ES-I3 (cell line): ENCODE measurements around the gene CDC14B.
"Not testable (repeated sequence)": the region's sequence is repeated elsewhere in the genome, so short reads cannot be mapped to it uniquely, and the experiment has no call there.

ENCODE experiments used
- H3K36me3 ChIP-seq: 2 replicates; pipeline ENCODE4 v1.6.1; 2013; ENCODE audit warnings: mild to moderate bottlenecking, low read length, control low read depth, moderate library complexity; ENCODE audit not compliant: insufficient read depth
- H3K4me1 ChIP-seq: 2 replicates; pipeline ENCODE4 v1.6.1; 2013; ENCODE audit warnings: mild to moderate bottlenecking, control low read depth, low read length; ENCODE audit not compliant: insufficient read depth
- H3K9ac ChIP-seq: 2 replicates; pipeline ENCODE4 v1.6.1; 2013; ENCODE audit warnings: low read depth, mild to moderate bottlenecking, low read length, moderate library complexity
- H3K9me3 ChIP-seq: 2 replicates; pipeline ENCODE4 v1.6.1; 2013; ENCODE audit warnings: mild to moderate bottlenecking, low read length, moderate library complexity; ENCODE audit not compliant: control insufficient read depth, insufficient read depth

Gene CDC14B

DNA sequence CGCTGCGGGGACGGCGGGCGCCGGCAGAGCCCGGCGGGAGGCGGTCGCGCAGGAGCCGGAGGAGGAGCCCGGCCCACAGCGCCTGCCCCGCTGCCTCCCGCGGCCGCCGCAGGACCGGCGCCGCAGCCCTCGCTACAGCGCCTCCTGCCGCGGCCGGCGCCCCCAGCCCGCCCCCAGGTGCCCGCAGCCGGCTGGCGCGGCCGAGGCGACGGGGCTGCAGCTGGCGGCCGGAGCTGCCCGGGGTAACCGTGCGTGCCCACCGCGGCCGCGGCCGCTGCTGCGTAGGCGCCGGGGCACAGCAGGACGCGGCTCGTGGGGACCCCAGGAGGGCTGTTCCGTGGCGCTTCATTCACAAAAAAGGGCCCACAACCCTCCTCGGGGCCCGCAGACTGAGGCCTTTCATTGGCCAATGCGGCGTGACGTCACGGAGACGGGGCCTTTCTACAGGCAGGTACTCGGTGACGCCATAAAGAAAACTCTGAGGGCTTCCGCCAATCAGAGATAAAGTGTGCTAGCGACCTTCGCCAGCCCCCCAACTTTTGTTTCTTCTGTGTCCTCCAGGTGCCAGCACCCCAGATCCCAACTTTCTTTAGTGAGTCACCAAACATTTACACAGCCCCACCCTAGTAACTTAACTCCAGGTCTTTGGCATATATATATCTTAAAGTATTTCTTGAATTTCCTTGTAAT is at the start of gene CDC14B:
CDC14B (minus strand) TSS at position 353 of the 690 bp plus-strand sequence. CDS start 465 bp downstream, outside the sequence.
- Histone ChIP-seq H3K36me3 (no peaks in the 10 kb centered on the region), H3K9me3 (no peaks in the 10 kb centered on the region), H3K9ac (peak within 1 kb of the TSS; percentile 84), H3K4me1 (peaks cover 4% of the 10 kb centered on the region; the same call in 1 of the 2 replicates)

GRCh38 chr9:96668868-96669534 is 49.4 kb upstream of the CDC14B start:
- no peaks in the 10 kb centered on the region for H3K9me3 ChIP-seq
- no peaks in the 10 kb centered on the region; the same call in 1 of the 2 replicates for H3K4me1 ChIP-seq
- no peaks in the 10 kb centered on the region for H3K36me3 ChIP-seq
- no peak overlapping the region for H3K9ac ChIP-seq

DNA sequence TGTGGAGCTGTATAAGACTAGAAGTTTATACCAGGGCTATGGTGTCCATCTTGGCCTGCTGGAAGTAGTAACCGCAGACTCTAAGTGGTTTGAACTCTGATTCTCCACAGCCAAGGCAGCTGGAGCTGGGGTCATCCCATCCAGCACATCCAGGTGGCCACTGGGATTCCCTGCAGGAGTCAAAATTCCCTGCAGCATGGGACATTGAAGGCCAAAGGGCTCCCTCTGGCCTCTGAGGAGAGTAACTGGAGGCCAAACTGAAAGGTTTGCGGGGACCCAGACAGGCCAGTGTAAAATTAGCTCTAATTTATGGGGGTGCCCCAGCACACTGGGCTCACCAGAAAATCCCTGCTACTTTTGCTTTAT is 47.7 kb upstream of the CDC14B start:
- Histone ChIP-seq H3K36me3 (no peaks in the 10 kb centered on the region), H3K9me3 (no peaks in the 10 kb centered on the region), H3K4me1 (no peaks in the 10 kb centered on the region; the same call in 1 of the 2 replicates), H3K9ac (no peak overlapping the region)

DNA sequence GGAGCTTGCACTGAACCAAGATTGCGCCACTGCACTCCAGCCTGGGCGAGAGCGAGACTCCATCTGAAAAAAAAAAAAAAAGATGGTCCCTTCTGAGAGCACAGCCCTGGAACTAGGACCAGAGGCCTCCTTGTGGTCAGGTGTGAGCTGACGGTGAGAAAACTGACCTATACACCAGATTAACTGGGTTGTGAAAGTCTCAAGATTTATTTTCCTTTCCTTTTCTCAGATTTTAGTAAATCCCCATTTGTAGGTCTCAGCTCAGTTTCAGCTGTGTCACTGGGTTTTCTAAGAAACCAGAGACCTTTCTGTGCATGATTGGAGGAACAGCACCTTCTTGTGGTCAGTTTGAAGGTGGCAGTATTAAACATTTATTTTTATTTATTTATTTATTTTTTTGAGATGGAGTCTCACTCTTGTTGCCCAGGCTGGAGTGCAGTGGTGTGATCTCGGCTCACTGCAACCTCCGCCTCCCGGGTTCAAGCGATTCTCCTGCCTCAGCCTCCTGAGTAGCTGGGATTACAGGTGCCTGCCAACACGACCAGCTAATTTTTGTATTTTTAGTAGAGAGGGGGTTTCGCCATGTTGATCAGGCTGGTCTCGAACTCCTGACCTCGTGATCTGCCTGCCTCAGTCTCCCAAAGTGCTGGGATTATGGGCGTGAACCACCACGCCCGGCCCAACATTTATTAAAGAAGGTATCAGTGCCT is 47.2 kb upstream of the CDC14B start:
- H3K4me1 ChIP-seq, H3K9me3 ChIP-seq, H3K9ac ChIP-seq, H3K36me3 ChIP-seq: not testable (repeated sequence)

DNA sequence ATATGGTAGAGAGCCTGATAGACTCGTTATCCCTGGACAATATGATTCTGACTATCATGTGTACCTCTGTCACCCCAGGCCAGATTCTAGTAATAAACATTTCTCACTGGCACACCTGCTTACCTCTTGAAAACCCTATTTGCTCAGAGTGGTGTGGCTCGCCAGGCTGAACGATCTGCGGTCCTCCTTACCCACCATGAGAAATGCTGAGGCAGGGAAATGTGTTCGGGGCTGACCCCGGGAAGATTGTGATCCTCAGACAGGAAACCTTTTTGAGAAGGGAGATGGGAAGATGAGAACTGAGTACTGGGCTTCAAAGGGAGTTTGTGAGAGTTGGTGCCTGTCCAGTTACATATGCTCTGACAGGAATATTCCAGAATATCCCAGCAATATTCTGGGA is 46.1 kb upstream of the CDC14B start:
- Histone ChIP-seq H3K4me1 (peaks cover 7% of the 10 kb centered on the region; the same call in 1 of the 2 replicates), H3K9ac (no peak overlapping the region), H3K9me3 (no peaks in the 10 kb centered on the region), H3K36me3 (no peaks in the 10 kb centered on the region)

GRCh38 chr9:96663506-96664120 is 44.0 kb upstream of the CDC14B start:
- no peaks in the 10 kb centered on the region for H3K36me3 ChIP-seq
- H3K9ac ChIP-seq = no peak overlapping the region
- H3K9me3 ChIP-seq = no peaks in the 10 kb centered on the region
- peaks cover 7% of the 10 kb centered on the region; the same call in 1 of the 2 replicates for H3K4me1 ChIP-seq

DNA sequence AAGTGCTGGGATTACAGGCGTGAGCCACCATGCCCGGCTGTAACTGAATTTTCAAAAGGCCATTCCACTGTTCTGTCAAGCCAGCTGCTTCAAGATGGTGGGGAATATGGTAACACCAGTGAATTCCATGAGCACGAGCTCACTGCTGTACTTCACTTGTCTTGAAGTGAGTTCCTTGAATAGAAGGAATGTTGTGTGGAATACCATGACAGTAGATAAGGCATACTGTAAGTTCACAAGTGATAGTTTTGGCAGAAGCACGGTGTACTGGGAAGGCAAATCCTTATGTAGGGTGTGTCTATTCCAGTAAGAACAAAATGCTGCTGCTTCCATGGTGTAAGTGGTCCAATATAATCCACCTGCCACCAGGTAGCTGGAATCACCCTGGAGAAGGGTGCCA is 42.1 kb upstream of the CDC14B start:
- Histone ChIP-seq H3K9me3 (no peaks in the 10 kb centered on the region), H3K9ac (no peak overlapping the region), H3K4me1 (peaks cover 7% of the 10 kb centered on the region; the same call in 1 of the 2 replicates), H3K36me3 (no peaks in the 10 kb centered on the region)

DNA sequence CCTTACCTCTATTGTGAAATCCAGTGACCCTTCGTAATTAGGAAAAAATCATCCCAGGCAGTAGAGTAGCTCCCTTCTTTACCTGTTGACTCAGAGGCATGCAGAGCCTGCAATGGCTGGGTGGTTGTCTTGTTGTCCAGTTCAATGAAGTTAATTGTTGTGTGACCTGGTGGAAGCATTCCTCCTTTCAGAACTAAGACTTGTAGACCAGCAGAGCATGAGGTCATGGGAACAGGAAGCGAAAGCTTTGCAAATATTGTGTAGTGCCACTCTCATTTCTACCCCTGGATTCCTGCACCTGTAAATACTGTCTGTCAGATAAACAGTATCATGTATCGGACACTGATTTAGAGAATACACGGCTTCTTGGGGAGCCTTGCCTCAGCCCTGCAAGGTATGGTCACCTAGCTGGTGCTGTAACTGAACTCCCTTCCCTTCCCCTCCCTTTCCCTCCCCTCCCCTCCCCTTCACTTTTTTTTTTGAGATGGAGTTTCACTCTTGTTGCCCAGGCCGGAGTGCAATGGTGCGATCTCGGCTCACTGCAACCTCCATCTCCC is 41.1 kb upstream of the CDC14B start:
- peaks cover 7% of the 10 kb centered on the region; the same call in 1 of the 2 replicates for H3K4me1 ChIP-seq
- no peak overlapping the region for H3K9ac ChIP-seq
- no peaks in the 10 kb centered on the region for H3K36me3 ChIP-seq
- no peaks in the 10 kb centered on the region for H3K9me3 ChIP-seq

DNA sequence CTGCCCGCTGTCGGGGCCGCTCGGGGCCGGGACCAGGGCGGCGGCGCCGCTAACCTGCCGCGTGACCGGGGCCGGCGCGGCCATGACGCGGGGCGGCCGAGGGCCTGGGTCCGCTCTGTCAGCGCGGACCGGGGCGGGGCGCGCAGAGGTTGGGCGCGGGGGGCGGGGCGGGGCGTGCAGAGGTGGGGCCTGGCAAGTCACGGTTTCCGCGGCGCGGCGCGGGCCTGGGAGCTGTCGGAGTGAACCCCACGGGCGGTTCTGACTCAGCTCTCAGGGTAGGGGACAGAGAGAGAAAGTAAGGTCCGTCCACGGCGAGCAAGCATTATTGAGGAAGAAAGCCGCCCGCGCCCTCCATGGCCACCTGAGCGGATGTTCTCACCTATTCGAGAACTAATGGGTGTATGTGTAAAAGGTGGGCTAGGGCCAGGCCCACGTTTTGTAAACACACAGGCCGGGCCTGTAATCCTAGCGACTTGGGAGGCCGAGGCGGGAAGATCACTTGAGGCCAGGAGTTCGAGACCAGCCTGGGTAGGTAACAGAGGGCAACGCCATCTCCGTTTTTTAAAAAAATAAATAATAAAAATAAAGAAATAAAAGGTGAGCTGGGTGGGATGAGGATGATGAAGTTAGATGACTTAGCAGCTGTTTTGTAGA is 35.7 kb upstream of the CDC14B start, which contains the start of gene PRXL2C:
PRXL2C (minus strand) TSS at position 120 of the 654 bp plus-strand sequence; CDS start at position 84, 36 bp downstream.
- Histone ChIP-seq H3K4me1 (no peaks in the 10 kb centered on the region; the same call in 1 of the 2 replicates), H3K36me3 (no peaks in the 10 kb centered on the region), H3K9ac (peak within 1 kb of the TSS; percentile 63), H3K9me3 (no peaks in the 10 kb centered on the region)

GRCh38 chr9:96654450-96655197 is 35.0 kb upstream of the CDC14B start:
- Histone ChIP-seq H3K36me3 (no peaks in the 10 kb centered on the region), H3K9ac (peak overlapping the region; percentile 63), H3K9me3 (no peaks in the 10 kb centered on the region), H3K4me1 (no peaks in the 10 kb centered on the region; the same call in 1 of the 2 replicates)

GRCh38 chr9:96651626-96652025 is 32.0 kb upstream of the CDC14B start:
- Histone ChIP-seq H3K9ac (no peak overlapping the region), H3K4me1 (no peaks in the 10 kb centered on the region; the same call in 1 of the 2 replicates), H3K36me3 (no peaks in the 10 kb centered on the region), H3K9me3 (no peaks in the 10 kb centered on the region)

GRCh38 chr9:96649620-96650324 is 30.1 kb upstream of the CDC14B start:
- Histone ChIP-seq H3K9ac (no peak overlapping the region), H3K9me3 (no peaks in the 10 kb centered on the region), H3K36me3 (no peaks in the 10 kb centered on the region), H3K4me1 (no peaks in the 10 kb centered on the region; the same call in 1 of the 2 replicates)
